ENCODE data around the gene CFAP99.
"Not testable (repeated sequence)": the region's sequence is repeated elsewhere in the genome, so short reads cannot be mapped to it uniquely, and the experiment has no call there.

CFAP99 gene

GRCh38 chr4:2418650-2419571 is at the start of gene CFAP99:
Gene CFAP99 (plus strand): TSS chr4:2418955.
- ATAC-seq (replicated peaks; ENCODE audit: extremely low read depth, poor library complexity, severe bottlenecking) (peak; percentile 89), DNase-seq (ENCODE audit: low spot score in 2 of 2) (peak; percentile 84 to 94)
- Mint-ChIP-seq H3K27me3 (no peaks in the 10 kb centered on the region), H3K27ac (ENCODE audit: low read depth) (peak within 1 kb of the TSS; percentile 96), H3K4me1 (peaks cover 40% of the 10 kb centered on the region), H3K4me3 (peak within 1 kb of the TSS; percentile 86), H3K36me3 (ENCODE audit: insufficient read depth) (peaks cover 20% of the 10 kb centered on the region), H3K9me3 (no peaks in the 10 kb centered on the region)

GRCh38 chr4:2370597-2371320 is 48.0 kb upstream of the CFAP99 start:
- peaks cover 8% of the 10 kb centered on the region for H3K9me3 Mint-ChIP-seq
- DNase-seq (ENCODE audit: low spot score in 2 of 2), result no peak
- no peak for ATAC-seq (replicated peaks; ENCODE audit: extremely low read depth, poor library complexity, severe bottlenecking)
- H3K4me1 Mint-ChIP-seq, result no peaks in the 10 kb centered on the region
- H3K27ac Mint-ChIP-seq (ENCODE audit: low read depth), result no peak overlapping the region
- H3K36me3 Mint-ChIP-seq (ENCODE audit: insufficient read depth), result peaks cover 3% of the 10 kb centered on the region
- H3K27me3 Mint-ChIP-seq, result no peaks in the 10 kb centered on the region
- H3K4me3 Mint-ChIP-seq, result no peak overlapping the region

GRCh38 chr4:2371765-2372487 is 46.8 kb upstream of the CFAP99 start:
- DNase-seq (ENCODE audit: low spot score in 2 of 2) (no peak), ATAC-seq (replicated peaks; ENCODE audit: extremely low read depth, poor library complexity, severe bottlenecking) (no peak)
- Mint-ChIP-seq H3K9me3 (peaks cover 8% of the 10 kb centered on the region), H3K27me3 (no peaks in the 10 kb centered on the region), H3K36me3 (ENCODE audit: insufficient read depth) (peaks cover 3% of the 10 kb centered on the region), H3K4me1 (no peaks in the 10 kb centered on the region), H3K4me3 (no peak overlapping the region), H3K27ac (ENCODE audit: low read depth) (no peak overlapping the region)

- peaks cover 5% of the 10 kb centered on the region for H3K4me1 Mint-ChIP-seq
- H3K9me3 Mint-ChIP-seq, result peaks cover 8% of the 10 kb centered on the region
- no peak overlapping the region for H3K4me3 Mint-ChIP-seq
- DNase-seq (ENCODE audit: low spot score in 2 of 2), result no peak
- no peaks in the 10 kb centered on the region for H3K27me3 Mint-ChIP-seq
- no peak overlapping the region for H3K27ac Mint-ChIP-seq (ENCODE audit: low read depth)
- H3K36me3 Mint-ChIP-seq (ENCODE audit: insufficient read depth), result peaks cover 3% of the 10 kb centered on the region
- no peak for ATAC-seq (replicated peaks; ENCODE audit: extremely low read depth, poor library complexity, severe bottlenecking)
Observed at GRCh38 chr4:2372488-2373030, 46.2 kb upstream of the CFAP99 start.

GRCh38 chr4:2373532-2373931 is 45.2 kb upstream of the CFAP99 start:
- peaks cover 8% of the 10 kb centered on the region for H3K4me1 Mint-ChIP-seq
- no peak for ATAC-seq (replicated peaks; ENCODE audit: extremely low read depth, poor library complexity, severe bottlenecking)
- H3K27me3 Mint-ChIP-seq, result no peaks in the 10 kb centered on the region
- peaks cover 8% of the 10 kb centered on the region for H3K9me3 Mint-ChIP-seq
- H3K27ac Mint-ChIP-seq (ENCODE audit: low read depth), result peak overlapping the region; percentile 23
- peaks cover 3% of the 10 kb centered on the region for H3K36me3 Mint-ChIP-seq (ENCODE audit: insufficient read depth)
- DNase-seq (ENCODE audit: low spot score in 2 of 2), result no peak
- H3K4me3 Mint-ChIP-seq, result no peak overlapping the region

- ATAC-seq (replicated peaks; ENCODE audit: extremely low read depth, poor library complexity, severe bottlenecking) (no peak), DNase-seq (ENCODE audit: low spot score in 2 of 2) (no peak)
- Mint-ChIP-seq H3K27me3 (no peaks in the 10 kb centered on the region), H3K9me3 (no peaks in the 10 kb centered on the region), H3K36me3 (ENCODE audit: insufficient read depth) (peaks cover 3% of the 10 kb centered on the region), H3K4me3 (no peak overlapping the region), H3K4me1 (peaks cover 8% of the 10 kb centered on the region), H3K27ac (ENCODE audit: low read depth) (no peak overlapping the region)
Observed at GRCh38 chr4:2375427-2375826, 43.3 kb upstream of the CFAP99 start.

- Mint-ChIP-seq H3K27ac (ENCODE audit: low read depth) (peak overlapping the region; percentile 27), H3K4me3 (no peak overlapping the region), H3K27me3 (no peaks in the 10 kb centered on the region), H3K9me3 (no peaks in the 10 kb centered on the region), H3K36me3 (ENCODE audit: insufficient read depth) (peaks cover 2% of the 10 kb centered on the region), H3K4me1 (peaks cover 14% of the 10 kb centered on the region)
- DNase-seq (ENCODE audit: low spot score in 2 of 2) (no peak), ATAC-seq (replicated peaks; ENCODE audit: extremely low read depth, poor library complexity, severe bottlenecking) (no peak)
Observed at GRCh38 chr4:2377241-2377640, 41.5 kb upstream of the CFAP99 start.

- H3K27ac Mint-ChIP-seq (ENCODE audit: low read depth), result no peak overlapping the region
- DNase-seq (ENCODE audit: low spot score in 2 of 2) (no peak), ATAC-seq (replicated peaks; ENCODE audit: extremely low read depth, poor library complexity, severe bottlenecking) (no peak)
Observed at GRCh38 chr4:2378401-2378800, 40.4 kb upstream of the CFAP99 start.

GRCh38 chr4:2378898-2379297 is 39.9 kb upstream of the CFAP99 start:
- DNase-seq (ENCODE audit: low spot score in 2 of 2), result no peak
- H3K27me3 Mint-ChIP-seq, result no peaks in the 10 kb centered on the region

More at GRCh38 chr4:2378401-2378800, 40.4 kb upstream of the CFAP99 start:
- no peak overlapping the region for H3K4me3 Mint-ChIP-seq
- no peaks in the 10 kb centered on the region for H3K27me3 Mint-ChIP-seq
- H3K9me3 Mint-ChIP-seq, result no peaks in the 10 kb centered on the region
- H3K36me3 Mint-ChIP-seq (ENCODE audit: insufficient read depth), result peaks cover 2% of the 10 kb centered on the region
- H3K4me1 Mint-ChIP-seq, result peaks cover 22% of the 10 kb centered on the region

GRCh38 chr4:2380589-2380988 is 38.2 kb upstream of the CFAP99 start:
- not testable (repeated sequence) for H3K36me3 Mint-ChIP-seq (ENCODE audit: insufficient read depth); H3K9me3 Mint-ChIP-seq; H3K27me3 Mint-ChIP-seq; H3K4me3 Mint-ChIP-seq; DNase-seq (ENCODE audit: low spot score in 2 of 2); ATAC-seq (replicated peaks; ENCODE audit: extremely low read depth, poor library complexity, severe bottlenecking)
- peaks cover 38% of the 10 kb centered on the region for H3K4me1 Mint-ChIP-seq
- peak overlapping the region; percentile 10 for H3K27ac Mint-ChIP-seq (ENCODE audit: low read depth)

More at GRCh38 chr4:2378898-2379297, 39.9 kb upstream of the CFAP99 start:
- no peak for ATAC-seq (replicated peaks; ENCODE audit: extremely low read depth, poor library complexity, severe bottlenecking)
- Mint-ChIP-seq H3K9me3 (no peaks in the 10 kb centered on the region), H3K4me3 (no peak overlapping the region), H3K36me3 (ENCODE audit: insufficient read depth) (peaks cover 3% of the 10 kb centered on the region), H3K4me1 (peaks cover 27% of the 10 kb centered on the region), H3K27ac (ENCODE audit: low read depth) (no peak overlapping the region)

GRCh38 chr4:2382769-2383202 is 36.0 kb upstream of the CFAP99 start:
- ATAC-seq (replicated peaks; ENCODE audit: extremely low read depth, poor library complexity, severe bottlenecking); H3K9me3 Mint-ChIP-seq; DNase-seq (ENCODE audit: low spot score in 2 of 2); H3K27me3 Mint-ChIP-seq; H3K36me3 Mint-ChIP-seq (ENCODE audit: insufficient read depth); H3K27ac Mint-ChIP-seq (ENCODE audit: low read depth); H3K4me3 Mint-ChIP-seq: not testable (repeated sequence)
- peaks cover 34% of the 10 kb centered on the region for H3K4me1 Mint-ChIP-seq

- H3K4me1 Mint-ChIP-seq, result peaks cover 36% of the 10 kb centered on the region
- not testable (repeated sequence) for H3K36me3 Mint-ChIP-seq (ENCODE audit: insufficient read depth); H3K27ac Mint-ChIP-seq (ENCODE audit: low read depth); ATAC-seq (replicated peaks; ENCODE audit: extremely low read depth, poor library complexity, severe bottlenecking); H3K4me3 Mint-ChIP-seq; DNase-seq (ENCODE audit: low spot score in 2 of 2); H3K9me3 Mint-ChIP-seq; H3K27me3 Mint-ChIP-seq
Observed at GRCh38 chr4:2383220-2383631, 35.5 kb upstream of the CFAP99 start.

Data from central memory CD8-positive, alpha-beta T cell (primary cell).